EH (cell line): ENCODE results near the gene SLC35G2.
"Not testable (repeated sequence)": the region's sequence is repeated elsewhere in the genome, so short reads cannot be mapped to it uniquely, and the experiment has no call there.

ENCODE experiments used
- DNase-seq: peaks from one replicate; pipeline ENCODE4 v3.0.0-alpha.2; 2015; ENCODE audit warnings: low read depth

Gene SLC35G2

GRCh38 chr3:136885357-136886213, 66.7 kb downstream of the SLC35G2 start:
- DNase-seq = no peak

GRCh38 chr3:136889947-136890346, 71.0 kb downstream of the SLC35G2 start:
- DNase-seq = no peak

- DNase-seq = no peak
Measured at GRCh38 chr3:136891934-136892855, 73.3 kb downstream of the SLC35G2 start.

- peak; percentile 78 for DNase-seq
Measured at GRCh38 chr3:136893848-136894443, 75.0 kb downstream of the SLC35G2 start.

GRCh38 chr3:136897171-136897570, 78.2 kb downstream of the SLC35G2 start:
- DNase-seq = not testable (repeated sequence)

GRCh38 chr3:136898549-136898948, 79.6 kb downstream of the SLC35G2 start:
- no peak for DNase-seq

GRCh38 chr3:136898954-136899353, 80.0 kb downstream of the SLC35G2 start:
- DNase-seq = no peak

GRCh38 chr3:136899622-136900158, 80.8 kb downstream of the SLC35G2 start:
- no peak for DNase-seq

GRCh38 chr3:136900694-136901093, 81.8 kb downstream of the SLC35G2 start:
- not testable (repeated sequence) for DNase-seq

GRCh38 chr3:136901391-136901790, 82.5 kb downstream of the SLC35G2 start:
- no peak for DNase-seq

- not testable (repeated sequence) for DNase-seq
Measured at GRCh38 chr3:136902530-136902929, 83.6 kb downstream of the SLC35G2 start.

GRCh38 chr3:136903899-136904298, 85.0 kb downstream of the SLC35G2 start:
- DNase-seq = no peak

GRCh38 chr3:136904746-136905145, 85.8 kb downstream of the SLC35G2 start:
- DNase-seq = no peak
